GM12878 (cell line): ENCODE data around the gene TRABD2B. TPM values are rescaled to one million over a fixed set of nuclear protein-coding genes. Genes with fewer than 3 reads are reported as not detected.

Experiments used
- ATAC-seq: fragments of 200-7000 bp; cut with Tn5 transposase; 3 replicates; pipeline ENCODE4 v1.9.1; 2020; ENCODE audit warnings: mild to moderate bottlenecking, moderate library complexity
- BruUV-seq: library from RNA; stranded (reverse); fragments of 400-500 nt; replicated peaks from 2 replicates; lab custom pipeline; 2021; lab: Mats Ljungman, UMichigan
- CTCF ChIA-PET: fragments of 300-600 bp; sonication (Branson Sonifier 250); formaldehyde crosslinking; extraction: SDS; loops from one replicate; lab custom pipeline; 2021; ENCODE audit warnings: inconsistent platforms; lab: Yijun Ruan, JAX
- POLR2A ChIA-PET: fragments of 350-600 bp; formaldehyde crosslinking; extraction: SDS; loops from one replicate; lab custom pipeline; 2021; ENCODE audit warnings: inconsistent platforms; lab: Charles Lee
- RAD21 ChIA-PET: fragments of 300-600 bp; sonication (Branson Sonifier 250); formaldehyde crosslinking; loops from one replicate; lab custom pipeline; 2023; ENCODE audit warnings: antibody characterized with exemption; ENCODE audit not compliant: unreplicated experiment; lab: Charles Lee
- SMC1A ChIA-PET: fragments of 300-600 bp; sonication (Branson Sonifier 250); formaldehyde crosslinking; loops from one replicate; lab custom pipeline; 2023; ENCODE audit not compliant: unreplicated experiment, uncharacterized antibody; lab: Charles Lee
- DNase-seq: peaks from one replicate; pipeline ENCODE4 v3.0.0-alpha.2; 2011; ENCODE audit warnings: low read depth, low spot score
- FAIRE-seq: peaks from 3 replicates; lab custom pipeline; 2011; peaks lifted over from hg19 to GRCh38; lab: Jason Lieb, UNC
- H2AFZ ChIP-seq: 2 replicates; pipeline ENCODE4 v1.6.0; 2011; ENCODE audit warnings: low read depth, low read length, control low read depth; ENCODE audit not compliant: control insufficient read depth
- H3K27ac ChIP-seq: 2 replicates; pipeline ENCODE4 v1.5.1; 2011; ENCODE audit warnings: control low read depth; ENCODE audit not compliant: control insufficient read depth, insufficient read depth
- H3K27me3 ChIP-seq, 2 experiments: replicated peaks in 1 of 2; 2 replicates each; pipeline versions ENCODE4 v1.6.0 to v1.6.1; 2011; ENCODE audit warnings: low read length in 1 of 2; ENCODE audit not compliant: control insufficient read depth in 2 of 2, insufficient read depth in 2 of 2
- H3K36me3 ChIP-seq, 2 experiments: 2 replicates each; pipeline ENCODE4 v1.5.1; 2011; ENCODE audit warnings: low read length in 1 of 2; ENCODE audit not compliant: control insufficient read depth in 2 of 2, insufficient read depth in 2 of 2
- H3K4me1 ChIP-seq: 2 replicates; pipeline ENCODE4 v1.6.1; 2011; ENCODE audit warnings: mild to moderate bottlenecking, low read length, moderate library complexity, mixed read lengths; ENCODE audit not compliant: control insufficient read depth, insufficient read depth
- H3K4me2 ChIP-seq: 2 replicates; pipeline ENCODE4 v1.6.0; 2011; ENCODE audit warnings: control low read depth; ENCODE audit not compliant: control insufficient read depth, insufficient read depth
- H3K4me3 ChIP-seq: fragments of 200-600 bp; sonication (generic); 2 replicates; pipeline ENCODE4 v1.5.1; 2016
- H3K79me2 ChIP-seq: 2 replicates; pipeline ENCODE4 v1.6.0; 2011; ENCODE audit warnings: low read length; ENCODE audit not compliant: control insufficient read depth, insufficient read depth
- H3K9ac ChIP-seq: 2 replicates; pipeline ENCODE4 v1.8.0; 2011; ENCODE audit warnings: low read length, control low read depth, mixed read lengths; ENCODE audit not compliant: control insufficient read depth, insufficient read depth
- H3K9me3 ChIP-seq: replicated peaks from 3 replicates; pipeline ENCODE4 v1.5.1; 2011; ENCODE audit warnings: mild to moderate bottlenecking, low read length; ENCODE audit not compliant: control insufficient read depth, insufficient read depth
- H4K20me1 ChIP-seq: 2 replicates; pipeline ENCODE4 v1.6.0; 2011; ENCODE audit not compliant: control insufficient read depth, insufficient read depth
- ATF2 ChIP-seq: IDR thresholded peaks from 2 replicates; pipeline ENCODE4 v1.6.1; 2012; ENCODE audit warnings: low read length, inconsistent platforms
- ATF3 ChIP-seq: IDR thresholded peaks from 2 replicates; pipeline ENCODE4 v1.6.1; 2011; ENCODE audit warnings: low read depth, mild to moderate bottlenecking, low read length, moderate library complexity, borderline replicate concordance; ENCODE audit errors: extremely low read depth
- BMI1 ChIP-seq: fragments of 450-650 bp; IDR thresholded peaks from 2 replicates; pipeline ENCODE4 v1.6.1; 2016; ENCODE audit warnings: mild to moderate bottlenecking, moderate library complexity, borderline replicate concordance
- CBX3 ChIP-seq: fragments of 200-600 bp; sonication (generic); IDR thresholded peaks from 2 replicates; pipeline ENCODE4 v1.6.1; 2016; ENCODE audit warnings: low read depth, borderline replicate concordance
- CREB1 ChIP-seq: IDR thresholded peaks from 2 replicates; pipeline ENCODE4 v1.6.1; 2012; ENCODE audit warnings: low read depth, mild to moderate bottlenecking, inconsistent platforms
- HCFC1 ChIP-seq: fragments of 150-350 bp; IDR thresholded peaks from 2 replicates; pipeline ENCODE4 v1.6.1; 2014; ENCODE audit warnings: low read length
- HDAC2 ChIP-seq: fragments of 200-600 bp; sonication (generic); IDR thresholded peaks from 2 replicates; pipeline ENCODE4 v1.6.1; 2017
- NBN ChIP-seq: fragments of 450-650 bp; IDR thresholded peaks from 2 replicates; pipeline ENCODE4 v1.6.1; 2016
- NKRF ChIP-seq: fragments of 450-650 bp; conservative IDR thresholded peaks from 2 replicates; pipeline ENCODE4 v1.6.1; 2017; ENCODE audit warnings: mild to moderate bottlenecking, moderate library complexity
- PAX8 ChIP-seq: fragments of 450-650 bp; IDR thresholded peaks from 2 replicates; pipeline ENCODE4 v1.6.1; 2017; ENCODE audit warnings: mild to moderate bottlenecking, moderate library complexity
- RBBP5 ChIP-seq: fragments of 200-600 bp; sonication (generic); conservative IDR thresholded peaks from 2 replicates; pipeline ENCODE4 v1.6.1; 2016
- RELA ChIP-seq: fragments of 450-650 bp; IDR thresholded peaks from 2 replicates; pipeline ENCODE4 v1.8.0; 2014; ENCODE audit warnings: borderline replicate concordance; ENCODE audit not compliant: partially characterized antibody
- SMAD1 ChIP-seq: fragments of 450-650 bp; IDR thresholded peaks from 2 replicates; pipeline ENCODE4 v1.6.1; 2018; ENCODE audit warnings: mild to moderate bottlenecking, low read depth; ENCODE audit not compliant: partially characterized antibody
- SRF ChIP-seq, 2 experiments: IDR thresholded peaks; 2 replicates each; pipeline ENCODE4 v1.6.1; 2011; ENCODE audit warnings: low read depth in 2 of 2, low read length in 2 of 2, mild to moderate bottlenecking in 1 of 2, moderate library complexity in 1 of 2
- STAT1 ChIP-seq: fragments of 450-650 bp; conservative IDR thresholded peaks from 2 replicates; pipeline ENCODE4 v1.6.1; 2014; ENCODE audit warnings: antibody characterized with exemption, mild to moderate bottlenecking
- ZBTB4 ChIP-seq: fragments of 450-650 bp; formaldehyde crosslinking; IDR thresholded peaks from 2 replicates; pipeline ENCODE4 v1.4.0; 2022; ENCODE audit warnings: mild to moderate bottlenecking, moderate library complexity
- ZNF24 ChIP-seq: fragments of 450-650 bp; IDR thresholded peaks from 2 replicates; pipeline ENCODE4 v1.6.1; 2017; ENCODE audit warnings: antibody characterized with exemption, mild to moderate bottlenecking
- ZNF384 ChIP-seq: IDR thresholded peaks from 2 replicates; pipeline ENCODE4 v1.6.1; 2012; ENCODE audit warnings: low read depth, mild to moderate bottlenecking, low read length, improper control_type of control experiment, borderline replicate concordance
- WGBS: methylation state at CpG from one replicate; pipeline ENCODE4 v1.1.6; 2016; ENCODE audit warnings: low lambda C conversion rate; ENCODE audit not compliant: insufficient replicate concordance, insufficient coverage; ENCODE audit errors: missing lambda C conversion rate; 5-methylcytosine and 5-hydroxymethylcytosine counted together
- in situ Hi-C: fragments of 300-500 bp; cut with MboI; formaldehyde crosslinking; loops from 9 replicates; pipeline ENCODE4 v1.14.3; 2018; ENCODE audit warnings: mixed read lengths
- intact Hi-C: fragments of 100-400 bp; cut with micrococcal nuclease; formaldehyde crosslinking; loops from one replicate; pipeline ENCODE4 v1.14.2; 2022; ENCODE audit not compliant: unreplicated experiment
- polyA plus RNA-seq, 11 experiments: library from polyadenylated mRNA; depleted of rRNA in 4 of 11; unstranded in 6 of 11; stranded (reverse) in 5 of 11; fragments of >200 nt; fragmentation: Nextera tagmentation in 4 of 11; fragmentation: Illumina TruSeq in 1 of 11; extraction: Ambion mirVana in 4 of 11; extraction: Trizol in 1 of 11; gene quantifications; 1 replicate in 1 of 11; 2 replicates in 10 of 11; pipeline versions ENCODE4 v1.2.1 to v1.2.3, GENCODE V29; 2011 to 2016; ENCODE audit warnings: inconsistent platforms in 2 of 11, missing spikeins in 2 of 11, low read depth in 1 of 11
- total RNA-seq, 4 experiments: library from RNA; depleted of rRNA in 3 of 4; stranded (reverse); fragments of >200 nt in 3 of 4; fragmentation: Illumina TruSeq in 1 of 4; extraction: Trizol in 1 of 4; gene quantifications; 2 replicates each; pipeline versions ENCODE4 v1.2.1 to v1.2.3, GENCODE V29; 2013 to 2021

Gene TRABD2B
- total and polyA plus RNA-seq, 10 of the 15 experiments (the other 5 are each of a cell fraction or from before 2014, with no cell fraction given), result not detected

GRCh38 chr1:47827109-47827508, 170.1 kb downstream of the TRABD2B start:
- no TSS peak for BruUV-seq
- H3K79me2 ChIP-seq, result no peaks in the 10 kb centered on the region
- peaks cover 0 to 6% of the 10 kb centered on the region in 2 experiments; a peak in 2 of 4 replicates for H3K27me3 ChIP-seq
- ChIA-PET POLR2A (interaction anchor here (0.6 to 0.7 kb wide), 2 partner anchors 33 to 388 kb away, joined by 3 to 7 read pairs; no protein-coding TSS in a partner anchor), SMC1A (no interaction called here), RAD21 (no interaction called here), CTCF (no interaction called here)
- no peaks in the 10 kb centered on the region for H3K9me3 ChIP-seq
- H4K20me1 ChIP-seq, result no peaks in the 10 kb centered on the region; the same call in 1 of the 2 replicates
- in situ Hi-C loops, result no loop called here
- no peaks in the 10 kb centered on the region for H3K36me3 ChIP-seq
- H3K27ac ChIP-seq, result no peak overlapping the region
- intact Hi-C loops, result no loop called here
- H3K4me1 ChIP-seq, result no peaks in the 10 kb centered on the region
- no peak overlapping the region for H3K4me3 ChIP-seq
- TF ChIP-seq ZNF24 (no peak), BMI1 (no peak), ATF3 (no peak), CREB1 (no peak), RBBP5 (no peak), ATF2 (no peak), HDAC2 (no peak), ZNF384 (no peak), NBN (no peak), SRF (IDR thresholded peaks at IDR 0.05; ENCODE audit: low read depth in 2 of 2, low read length in 2 of 2) (no peak), NKRF (no peak), PAX8 (no peak), RELA (no peak), HCFC1 (no peak), SMAD1 (no peak), ZBTB4 (no peak), STAT1 (no peak), CBX3 (no peak)
- WGBS, result 24% methylated on average over 5 of the region's 6 CpGs
- H3K4me2 ChIP-seq, result no peak overlapping the region
- ATAC-seq (no peak), FAIRE-seq (no peak), DNase-seq (no peak)
- H3K9ac ChIP-seq, result no peak overlapping the region
- no peak overlapping the region for H2AFZ ChIP-seq
